WERI-Rb-1 (cell line): ENCODE results near the gene CCL4.
"Not testable (repeated sequence)": the region's sequence is repeated elsewhere in the genome, so short reads cannot be mapped to it uniquely, and the experiment has no call there.

Experiments used
- DNase-seq: peaks from one replicate; pipeline ENCODE4 v3.0.0-alpha.2; 2020
- H3K27ac ChIP-seq: fragments of 250-450 bp; sonication (Bioruptor Pico); 2 replicates; pipeline ENCODE4 v1.5.1; 2020; ENCODE audit warnings: mild to moderate bottlenecking, moderate library complexity
- H3K27me3 ChIP-seq: fragments of 250-450 bp; sonication (Bioruptor Pico); 2 replicates; pipeline ENCODE4 v1.5.1; 2021; ENCODE audit warnings: mild to moderate bottlenecking, low read depth, moderate library complexity; ENCODE audit not compliant: insufficient read depth, severe bottlenecking
- H3K36me3 ChIP-seq: fragments of 250-450 bp; sonication (Bioruptor Pico); 2 replicates; pipeline ENCODE4 v1.5.1; 2020; ENCODE audit warnings: mild to moderate bottlenecking, moderate library complexity
- H3K4me3 ChIP-seq: 2 replicates; pipeline ENCODE4 v1.5.1; 2011; ENCODE audit warnings: low read depth, mild to moderate bottlenecking, control low read depth, low read length
- H3K9me3 ChIP-seq: fragments of 250-450 bp; sonication (Bioruptor Pico); 2 replicates; pipeline ENCODE4 v1.5.1; 2021; ENCODE audit warnings: mild to moderate bottlenecking, moderate library complexity; ENCODE audit not compliant: severe bottlenecking
- TF ChIP-seq, protein P1 (sequence below): IDR thresholded peaks from 2 replicates; pipeline ENCODE4 v1.5.1; 2011; ENCODE audit warnings: low read depth, mild to moderate bottlenecking, control low read depth, inconsistent platforms, low read length

The CCL4 gene

DNA sequence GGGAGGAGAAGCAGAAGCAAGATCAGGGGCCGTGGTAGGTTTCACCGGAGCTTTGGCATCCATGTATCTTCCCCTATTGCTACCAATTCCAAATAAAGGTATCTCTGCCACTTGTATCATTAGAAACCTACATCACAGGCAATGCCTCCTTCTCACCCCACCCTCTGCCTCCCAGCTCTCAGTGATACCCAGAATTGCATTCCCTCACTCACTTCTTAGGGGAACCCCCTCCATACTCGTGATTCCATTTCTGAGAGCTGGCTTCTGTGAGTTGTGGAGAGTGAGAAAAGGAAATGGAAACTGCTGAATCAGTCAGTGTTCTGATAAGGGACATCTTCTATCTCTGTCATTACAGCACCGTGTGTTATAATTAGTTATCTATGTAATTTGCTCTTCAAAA, 11.4 kb upstream of the CCL4 start:
- Histone ChIP-seq H3K27me3 (no peaks in the 10 kb centered on the region), H3K4me3 (no peak overlapping the region), H3K27ac (no peak overlapping the region), H3K9me3 (no peaks in the 10 kb centered on the region), H3K36me3 (no peaks in the 10 kb centered on the region)
- TF ChIP-seq, protein P1, sequence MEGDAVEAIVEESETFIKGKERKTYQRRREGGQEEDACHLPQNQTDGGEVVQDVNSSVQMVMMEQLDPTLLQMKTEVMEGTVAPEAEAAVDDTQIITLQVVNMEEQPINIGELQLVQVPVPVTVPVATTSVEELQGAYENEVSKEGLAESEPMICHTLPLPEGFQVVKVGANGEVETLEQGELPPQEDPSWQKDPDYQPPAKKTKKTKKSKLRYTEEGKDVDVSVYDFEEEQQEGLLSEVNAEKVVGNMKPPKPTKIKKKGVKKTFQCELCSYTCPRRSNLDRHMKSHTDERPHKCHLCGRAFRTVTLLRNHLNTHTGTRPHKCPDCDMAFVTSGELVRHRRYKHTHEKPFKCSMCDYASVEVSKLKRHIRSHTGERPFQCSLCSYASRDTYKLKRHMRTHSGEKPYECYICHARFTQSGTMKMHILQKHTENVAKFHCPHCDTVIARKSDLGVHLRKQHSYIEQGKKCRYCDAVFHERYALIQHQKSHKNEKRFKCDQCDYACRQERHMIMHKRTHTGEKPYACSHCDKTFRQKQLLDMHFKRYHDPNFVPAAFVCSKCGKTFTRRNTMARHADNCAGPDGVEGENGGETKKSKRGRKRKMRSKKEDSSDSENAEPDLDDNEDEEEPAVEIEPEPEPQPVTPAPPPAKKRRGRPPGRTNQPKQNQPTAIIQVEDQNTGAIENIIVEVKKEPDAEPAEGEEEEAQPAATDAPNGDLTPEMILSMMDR, result no peak
- no peak for DNase-seq

DNA sequence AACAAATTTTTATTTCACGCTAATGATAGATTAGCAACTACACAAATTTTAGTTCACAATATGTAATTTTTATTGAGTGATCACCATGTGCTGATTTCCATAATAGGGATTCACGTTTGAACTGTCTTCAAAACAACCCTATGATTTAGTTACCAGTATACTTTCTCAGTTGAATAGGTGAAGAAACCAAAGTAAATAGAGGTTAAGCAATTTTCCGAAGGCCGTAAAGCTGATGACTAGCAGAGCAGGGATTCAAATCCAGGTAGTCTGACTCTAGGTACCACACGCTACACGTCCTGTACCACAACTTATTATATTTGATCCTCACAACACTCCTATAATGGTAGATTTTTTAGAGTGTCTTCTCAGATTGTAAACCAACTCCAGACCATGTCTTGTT, 10.9 kb upstream of the CCL4 start:
- DNase-seq, H3K27ac ChIP-seq, H3K9me3 ChIP-seq, H3K27me3 ChIP-seq, H3K36me3 ChIP-seq, H3K4me3 ChIP-seq: not testable (repeated sequence)

DNA sequence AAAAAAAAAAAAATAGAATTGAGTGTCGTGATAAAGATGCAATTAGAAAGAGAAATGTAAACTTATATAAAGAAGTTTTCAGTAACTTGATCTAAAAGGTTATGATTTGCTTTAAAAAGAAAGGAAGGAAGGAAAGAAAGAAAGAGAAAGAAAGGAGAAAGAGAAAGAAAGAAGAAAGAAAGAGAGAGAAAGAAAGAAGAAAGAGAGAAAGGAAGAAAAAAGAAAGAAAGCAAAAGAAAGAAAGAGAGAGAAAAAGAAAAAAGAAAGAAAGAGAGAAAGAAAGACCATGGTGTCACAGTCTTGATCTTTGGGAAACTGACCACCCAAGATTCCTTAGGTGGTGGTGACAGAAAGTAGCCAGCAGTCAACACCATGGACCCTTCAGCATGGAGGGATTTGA, 9.4 kb upstream of the CCL4 start:
- TF ChIP-seq, protein P1, result no peak
- no peaks in the 10 kb centered on the region for H3K27me3 ChIP-seq
- DNase-seq, result no peak

DNA sequence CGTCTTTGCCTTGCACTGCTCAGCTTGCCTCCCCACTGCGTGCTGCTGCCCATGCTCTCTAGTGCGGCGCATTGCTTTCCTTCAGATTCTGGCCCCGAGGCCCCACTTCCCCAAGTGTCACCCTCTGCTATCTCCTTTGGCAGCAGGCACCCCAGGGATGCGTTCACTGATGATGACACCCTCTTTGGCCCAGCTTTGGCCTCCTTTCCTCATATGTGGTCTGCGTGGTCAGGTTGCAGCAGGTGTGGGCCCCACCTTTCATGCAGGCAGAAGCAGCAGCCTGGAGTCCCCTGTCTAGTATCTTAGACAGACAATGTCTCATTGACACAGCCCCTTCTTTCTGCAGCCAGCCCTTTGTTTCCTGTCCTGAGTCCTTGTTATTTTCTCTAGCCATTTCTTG, 8.9 kb upstream of the CCL4 start:
- Histone ChIP-seq H3K36me3 (no peaks in the 10 kb centered on the region), H3K27me3 (no peaks in the 10 kb centered on the region), H3K27ac (no peak overlapping the region), H3K4me3 (no peak overlapping the region), H3K9me3 (no peaks in the 10 kb centered on the region)
- TF ChIP-seq, protein P1, result no peak
- no peak for DNase-seq

More for the DNA sequence above, 9.4 kb upstream of the CCL4 start:
- Histone ChIP-seq H3K4me3 (no peak overlapping the region), H3K9me3 (no peaks in the 10 kb centered on the region), H3K27ac (no peak overlapping the region), H3K36me3 (no peaks in the 10 kb centered on the region)

DNA sequence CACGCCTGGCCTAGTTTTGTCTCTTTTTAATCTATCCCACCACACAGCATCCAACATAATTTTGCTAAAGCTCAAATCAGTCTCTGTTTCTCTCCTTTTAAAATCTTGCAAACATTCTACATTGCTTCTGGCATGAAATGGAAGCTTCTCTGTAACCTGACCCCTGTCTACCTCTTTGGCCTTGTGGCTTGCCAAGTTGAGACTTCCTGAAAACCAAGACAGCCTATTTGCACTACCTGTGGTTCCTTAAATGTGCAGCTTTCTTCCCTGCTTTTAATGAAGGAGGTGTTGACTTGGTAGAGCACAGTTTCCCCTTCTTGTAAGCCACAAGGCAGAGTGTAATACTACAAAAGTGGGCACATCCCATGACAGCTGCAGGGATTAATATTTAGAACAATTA, 7.6 kb upstream of the CCL4 start:
- no peaks in the 10 kb centered on the region for H3K27me3 ChIP-seq
- no peak overlapping the region for H3K4me3 ChIP-seq
- TF ChIP-seq, protein P1, result no peak
- H3K27ac ChIP-seq, result no peak overlapping the region
- no peaks in the 10 kb centered on the region for H3K9me3 ChIP-seq
- DNase-seq, result no peak
- H3K36me3 ChIP-seq, result no peaks in the 10 kb centered on the region

DNA sequence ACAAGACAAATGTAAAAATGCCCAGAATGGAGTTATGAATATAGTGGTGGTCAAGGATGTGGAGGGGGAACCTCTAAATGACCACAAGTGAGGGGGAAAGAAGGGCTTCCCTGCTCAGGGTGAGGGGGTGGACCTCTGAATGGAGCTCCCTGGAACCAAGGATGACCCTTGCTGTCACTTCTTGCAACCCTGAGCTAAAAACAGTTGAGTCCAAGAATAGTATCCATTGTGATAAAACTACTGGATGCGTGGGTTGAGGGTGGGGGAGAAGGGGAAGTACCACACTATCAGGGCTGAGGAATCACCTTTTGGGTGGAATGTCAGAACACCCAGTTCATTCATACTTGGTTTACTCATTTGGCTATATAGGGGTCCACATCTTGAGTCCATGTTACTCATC, 4.6 kb upstream of the CCL4 start:
- H3K36me3 ChIP-seq, H3K4me3 ChIP-seq, DNase-seq, H3K27ac ChIP-seq, H3K27me3 ChIP-seq, H3K9me3 ChIP-seq: not testable (repeated sequence)

DNA sequence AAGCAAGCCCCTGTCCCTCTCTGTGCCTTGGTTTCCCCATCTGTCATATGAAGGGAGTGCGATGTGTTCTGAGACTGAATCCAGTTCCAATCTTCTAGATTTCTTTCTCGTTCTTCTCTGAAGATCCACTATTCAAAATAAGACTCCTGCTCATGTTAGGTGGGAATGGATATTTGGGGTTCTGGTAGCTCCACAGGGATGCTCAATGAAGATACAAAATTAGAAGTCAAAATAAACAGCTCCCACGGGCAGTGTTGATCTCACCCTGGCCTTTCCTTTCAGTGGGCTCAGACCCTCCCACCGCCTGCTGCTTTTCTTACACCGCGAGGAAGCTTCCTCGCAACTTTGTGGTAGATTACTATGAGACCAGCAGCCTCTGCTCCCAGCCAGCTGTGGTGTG, 619 bp downstream of the CCL4 start:
- H3K27ac ChIP-seq, H3K9me3 ChIP-seq, H3K36me3 ChIP-seq, DNase-seq, H3K27me3 ChIP-seq, H3K4me3 ChIP-seq: not testable (repeated sequence)

DNA sequence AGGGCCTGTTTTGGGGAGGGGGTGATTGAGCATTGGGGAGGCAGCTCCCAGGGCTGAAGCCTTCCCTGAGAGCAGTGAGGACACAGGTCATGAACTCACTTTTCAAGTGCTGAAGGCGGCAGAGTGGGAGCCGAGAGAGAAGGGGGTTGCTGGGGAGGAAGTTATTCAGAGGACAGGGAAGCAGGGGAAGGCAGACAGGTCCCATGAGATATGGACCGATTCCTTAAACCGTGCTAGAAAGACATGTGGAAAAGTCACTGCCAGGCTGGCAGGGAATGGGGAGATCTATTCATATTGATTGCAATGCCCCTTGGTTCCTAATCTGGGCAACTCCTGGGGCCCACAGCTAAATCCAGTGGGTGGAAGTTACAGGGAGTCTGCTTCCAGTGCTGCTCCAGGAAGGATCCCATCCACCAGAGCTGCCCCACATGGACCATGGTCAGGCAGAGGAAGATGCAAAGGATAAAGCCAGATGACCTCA, 1.1 kb downstream of the CCL4 start:
- no peak for DNase-seq
- TF ChIP-seq, protein P1, result no peak
- Histone ChIP-seq H3K9me3 (no peaks in the 10 kb centered on the region), H3K27ac (no peak overlapping the region), H3K4me3 (no peak overlapping the region), H3K36me3 (no peaks in the 10 kb centered on the region), H3K27me3 (no peaks in the 10 kb centered on the region)
